Keratinocyte (primary cell): ENCODE data around the gene ZNF302. TPM values are rescaled to one million over a fixed set of nuclear protein-coding genes. Genes with fewer than 3 reads are reported as not detected.

Experiments used
- DNase-seq: peaks from one replicate; pipeline ENCODE4 v3.0.0-alpha.2; 2011; ENCODE audit warnings: low read depth, missing footprints, low spot score
- FAIRE-seq: peaks from 2 replicates; lab custom pipeline; 2011; peaks lifted over from hg19 to GRCh38; lab: Jason Lieb, UNC
- H2AFZ ChIP-seq: 2 replicates; pipeline ENCODE4 v1.6.0; 2012; ENCODE audit warnings: low read length, control low read depth, inconsistent platforms; ENCODE audit not compliant: control insufficient read depth
- H3K27ac ChIP-seq: 2 replicates; pipeline ENCODE4 v1.5.1; 2011; ENCODE audit warnings: low read length; ENCODE audit not compliant: control insufficient read depth, insufficient read depth
- H3K27me3 ChIP-seq: 3 replicates; pipeline ENCODE4 v1.6.0; 2011; ENCODE audit warnings: low read length; ENCODE audit not compliant: control insufficient read depth, insufficient read depth; ENCODE audit errors: extremely low read depth
- H3K36me3 ChIP-seq, 2 experiments: 2 replicates in 1 of 2; 3 replicates in 1 of 2; pipeline ENCODE4 v1.5.1; 2011; ENCODE audit warnings: low read length in 2 of 2, mild to moderate bottlenecking in 1 of 2; ENCODE audit not compliant: control insufficient read depth in 2 of 2, insufficient read depth in 2 of 2; ENCODE audit errors: extremely low read depth in 1 of 2
- H3K4me1 ChIP-seq: 3 replicates; pipeline ENCODE4 v1.5.1; 2011; ENCODE audit warnings: low read length; ENCODE audit not compliant: control insufficient read depth, insufficient read depth; ENCODE audit errors: extremely low read depth
- H3K4me2 ChIP-seq: 3 replicates; pipeline ENCODE4 v1.6.0; 2011; ENCODE audit warnings: low read depth, low read length; ENCODE audit not compliant: control insufficient read depth, insufficient read depth; ENCODE audit errors: extremely low read depth
- H3K4me3 ChIP-seq, 3 experiments: fragments of 200-600 bp in 1 of 3; sonication (generic) in 1 of 3; 2 replicates in 2 of 3; 3 replicates in 1 of 3; pipeline ENCODE4 v1.5.1; 2011 to 2016; ENCODE audit warnings: low read length in 3 of 3, mild to moderate bottlenecking in 3 of 3, control low read depth in 2 of 3, inconsistent platforms in 1 of 3, low read depth in 1 of 3, mixed read lengths in 1 of 3, mixed run types in 1 of 3, moderate library complexity in 1 of 3; ENCODE audit not compliant: control insufficient read depth in 2 of 3, insufficient read depth in 2 of 3; ENCODE audit errors: extremely low read depth in 1 of 3
- H3K79me2 ChIP-seq: 2 replicates; pipeline ENCODE4 v1.6.0; 2012; ENCODE audit warnings: low read length; ENCODE audit not compliant: control insufficient read depth, insufficient read depth
- H3K9ac ChIP-seq: 3 replicates; pipeline ENCODE4 v1.6.0; 2011; ENCODE audit warnings: low read length; ENCODE audit not compliant: control insufficient read depth, insufficient read depth; ENCODE audit errors: extremely low read depth
- H3K9me1 ChIP-seq: 3 replicates; pipeline ENCODE4 v1.6.0; 2011; ENCODE audit warnings: low read length; ENCODE audit not compliant: control insufficient read depth, insufficient read depth; ENCODE audit errors: extremely low read depth
- H3K9me3 ChIP-seq: 2 replicates; pipeline ENCODE4 v1.5.1; 2012; ENCODE audit warnings: low read depth, low read length; ENCODE audit not compliant: control insufficient read depth
- H4K20me1 ChIP-seq: 3 replicates; pipeline ENCODE4 v1.6.0; 2011; ENCODE audit warnings: low read length; ENCODE audit not compliant: control insufficient read depth, insufficient read depth; ENCODE audit errors: extremely low read depth
- EZH2 ChIP-seq: IDR thresholded peaks from one replicate; pipeline ENCODE4 v1.6.1; 2012; ENCODE audit warnings: inconsistent platforms, mild to moderate bottlenecking, low read length, moderate library complexity
- dilution Hi-C: fragments of 300-500 bp; cut with MboI; formaldehyde crosslinking; loops from one replicate; pipeline ENCODE4 v1.7.0; 2020; ENCODE audit warnings: low sequenced_read_pairs; ENCODE audit not compliant: extremely low pct_ligation_motif_present
- polyA plus RNA-seq, 5 experiments: library from polyadenylated mRNA; depleted of rRNA in 3 of 5; stranded (reverse) in 3 of 5; stranded (forward) in 1 of 5; unstranded in 1 of 5; fragments of >200 nt; gene quantifications; 1 replicate in 1 of 5; 2 replicates in 3 of 5; 3 replicates in 1 of 5; pipeline versions ENCODE4 v1.2.1 to v1.2.3, GENCODE V29; 2011 to 2012; ENCODE audit warnings: missing spikeins in 2 of 5, low read depth in 1 of 5, low replicate concordance in 1 of 5
- TF ChIP-seq, protein P1 (sequence below), 3 experiments: IDR thresholded peaks in 1 of 3; conservative IDR thresholded peaks in 1 of 3; optimal IDR thresholded peaks in 1 of 3; 2 replicates in 2 of 3; 3 replicates in 1 of 3; pipeline versions ENCODE3 to v1.5.1; 2011; ENCODE audit warnings: low read length in 3 of 3, mild to moderate bottlenecking in 3 of 3, moderate library complexity in 2 of 3, control low read depth in 1 of 3, inconsistent platforms in 1 of 3; ENCODE audit not compliant: insufficient read depth in 2 of 3; ENCODE audit errors: extremely low read depth in 1 of 3

The ZNF302 gene
- polyA plus RNA-seq, 1 donor (not counting 4 experiments of a cell fraction or from before 2014, with no cell fraction given): 14.1 TPM

DNA sequence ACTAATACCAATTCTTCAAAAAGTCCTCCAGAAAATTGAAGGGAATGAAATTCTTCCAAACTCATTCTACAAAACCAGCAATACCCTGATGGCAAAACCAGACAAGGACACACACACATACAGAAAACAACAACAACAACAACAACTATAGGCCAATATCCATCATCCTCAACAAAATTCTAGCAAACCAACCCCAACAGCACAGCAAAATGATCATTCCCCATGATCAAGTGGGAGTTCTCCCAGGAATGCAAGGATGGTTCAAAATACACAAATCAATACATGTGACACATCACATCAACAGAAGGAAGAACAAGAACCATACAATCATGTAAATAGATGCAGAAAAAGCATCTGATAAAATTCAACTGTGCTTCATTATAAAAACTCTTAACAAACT is 37.9 kb downstream of the ZNF302 start:
- Histone ChIP-seq H3K4me3 (no peak overlapping the region), H2AFZ (no peak overlapping the region), H3K9me3 (peaks cover 4% of the 10 kb centered on the region), H3K27ac (no peak overlapping the region), H3K9ac (no peak overlapping the region), H4K20me1 (no peaks in the 10 kb centered on the region), H3K36me3 (no peaks in the 10 kb centered on the region), H3K79me2 (no peaks in the 10 kb centered on the region), H3K27me3 (no peaks in the 10 kb centered on the region), H3K4me2 (no peak overlapping the region), H3K4me1 (no peaks in the 10 kb centered on the region), H3K9me1 (no peaks in the 10 kb centered on the region)
- TF ChIP-seq, protein P1, sequence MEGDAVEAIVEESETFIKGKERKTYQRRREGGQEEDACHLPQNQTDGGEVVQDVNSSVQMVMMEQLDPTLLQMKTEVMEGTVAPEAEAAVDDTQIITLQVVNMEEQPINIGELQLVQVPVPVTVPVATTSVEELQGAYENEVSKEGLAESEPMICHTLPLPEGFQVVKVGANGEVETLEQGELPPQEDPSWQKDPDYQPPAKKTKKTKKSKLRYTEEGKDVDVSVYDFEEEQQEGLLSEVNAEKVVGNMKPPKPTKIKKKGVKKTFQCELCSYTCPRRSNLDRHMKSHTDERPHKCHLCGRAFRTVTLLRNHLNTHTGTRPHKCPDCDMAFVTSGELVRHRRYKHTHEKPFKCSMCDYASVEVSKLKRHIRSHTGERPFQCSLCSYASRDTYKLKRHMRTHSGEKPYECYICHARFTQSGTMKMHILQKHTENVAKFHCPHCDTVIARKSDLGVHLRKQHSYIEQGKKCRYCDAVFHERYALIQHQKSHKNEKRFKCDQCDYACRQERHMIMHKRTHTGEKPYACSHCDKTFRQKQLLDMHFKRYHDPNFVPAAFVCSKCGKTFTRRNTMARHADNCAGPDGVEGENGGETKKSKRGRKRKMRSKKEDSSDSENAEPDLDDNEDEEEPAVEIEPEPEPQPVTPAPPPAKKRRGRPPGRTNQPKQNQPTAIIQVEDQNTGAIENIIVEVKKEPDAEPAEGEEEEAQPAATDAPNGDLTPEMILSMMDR (optimal IDR thresholded peaks at IDR 0.05 in 1 of 3, IDR thresholded peaks at IDR 0.05 in 1 of 3, conservative IDR thresholded peaks at IDR 0.05 in 1 of 3; ENCODE audit: extremely low read depth in 1 of 3, insufficient read depth in 2 of 3, low read length in 3 of 3): no peak
- no peak for TF ChIP-seq EZH2
- DNase-seq (no peak), FAIRE-seq (no peak)
- dilution Hi-C loops: no loop called here

DNA sequence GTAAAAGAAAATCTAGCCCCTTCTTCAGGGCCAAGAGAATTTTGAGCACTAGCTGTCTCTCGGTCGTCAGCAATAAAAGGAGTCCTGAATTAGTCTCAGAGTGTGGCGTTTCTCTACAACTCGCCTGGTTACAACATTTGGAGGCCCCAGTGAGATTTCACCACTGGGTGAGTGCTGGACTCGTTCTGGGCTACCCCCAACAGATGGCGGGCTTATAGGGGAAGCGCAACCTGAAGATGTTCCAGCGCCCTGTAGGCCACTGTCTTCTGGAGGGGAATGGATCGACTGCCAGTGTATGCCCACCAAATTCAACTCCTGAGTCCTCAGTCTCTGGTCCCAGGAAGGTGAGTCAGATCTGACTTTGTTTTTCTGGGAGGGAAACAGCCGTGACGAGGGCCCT is 44.9 kb downstream of the ZNF302 start:
- DNase-seq: no peak
- no peak overlapping the region for H3K27ac ChIP-seq
- no peak overlapping the region for H2AFZ ChIP-seq
- H3K4me3 ChIP-seq: no peak overlapping the region
- dilution Hi-C loops: no loop called here
- FAIRE-seq: no peak
- H3K9me3 ChIP-seq: no peaks in the 10 kb centered on the region
- H3K4me1 ChIP-seq: no peaks in the 10 kb centered on the region
- H3K79me2 ChIP-seq: no peaks in the 10 kb centered on the region
- no peak for TF ChIP-seq EZH2
- TF ChIP-seq, protein P1 (optimal IDR thresholded peaks at IDR 0.05 in 1 of 3, IDR thresholded peaks at IDR 0.05 in 1 of 3, conservative IDR thresholded peaks at IDR 0.05 in 1 of 3; ENCODE audit: extremely low read depth in 1 of 3, insufficient read depth in 2 of 3, low read length in 3 of 3): no peak
- H3K9me1 ChIP-seq: no peaks in the 10 kb centered on the region
- H4K20me1 ChIP-seq: no peaks in the 10 kb centered on the region
- H3K27me3 ChIP-seq: no peaks in the 10 kb centered on the region
- no peak overlapping the region for H3K4me2 ChIP-seq
- H3K9ac ChIP-seq: no peak overlapping the region
- H3K36me3 ChIP-seq: no peaks in the 10 kb centered on the region
